ENCODE measurements around the gene PLPPR1.
"Not testable (repeated sequence)": the region's sequence is repeated elsewhere in the genome, so short reads cannot be mapped to it uniquely, and the experiment has no call there.

PLPPR1 gene

GRCh38 chr9:101028346-101029314, at the start of gene PLPPR1:
Gene PLPPR1 (plus strand): TSS chr9:101028727.
- no peak for DNase-seq (ENCODE audit: low read depth)

GRCh38 chr9:100989731-100990130, 38.8 kb upstream of the PLPPR1 start:
- no peak for DNase-seq (ENCODE audit: low read depth)

- DNase-seq (ENCODE audit: low read depth): no peak
Measured at GRCh38 chr9:100990605-100991381, 37.7 kb upstream of the PLPPR1 start.

- no peak for DNase-seq (ENCODE audit: low read depth)
Measured at GRCh38 chr9:100992632-100993031, 35.9 kb upstream of the PLPPR1 start.

- DNase-seq (ENCODE audit: low read depth): no peak
Measured at GRCh38 chr9:100999906-101000544, 28.5 kb upstream of the PLPPR1 start.

GRCh38 chr9:101005246-101005645, 23.3 kb upstream of the PLPPR1 start:
- no peak for DNase-seq (ENCODE audit: low read depth)

- no peak for DNase-seq (ENCODE audit: low read depth)
Measured at GRCh38 chr9:101014566-101014965, 14.0 kb upstream of the PLPPR1 start.

GRCh38 chr9:101018467-101018866, 10.1 kb upstream of the PLPPR1 start:
- DNase-seq (ENCODE audit: low read depth): no peak

GRCh38 chr9:101022704-101023103, 5.8 kb upstream of the PLPPR1 start:
- no peak for DNase-seq (ENCODE audit: low read depth)

- no peak for DNase-seq (ENCODE audit: low read depth)
Measured at GRCh38 chr9:101025940-101026339, 2.6 kb upstream of the PLPPR1 start.

- DNase-seq (ENCODE audit: low read depth): no peak
Measured at GRCh38 chr9:101026824-101027223, 1.7 kb upstream of the PLPPR1 start.

- no peak for DNase-seq (ENCODE audit: low read depth)
Measured at GRCh38 chr9:101027236-101027635, 1.3 kb upstream of the PLPPR1 start.

GRCh38 chr9:101027733-101028345, 688 bp upstream of the PLPPR1 start:
- no peak for DNase-seq (ENCODE audit: low read depth)

GRCh38 chr9:101029315-101030085, 973 bp downstream of the PLPPR1 start:
- DNase-seq (ENCODE audit: low read depth): no peak

- no peak for DNase-seq (ENCODE audit: low read depth)
Measured at GRCh38 chr9:101030086-101030391, 1.5 kb downstream of the PLPPR1 start.

GRCh38 chr9:101032426-101032825, 3.9 kb downstream of the PLPPR1 start:
- DNase-seq (ENCODE audit: low read depth): no peak

- DNase-seq (ENCODE audit: low read depth): no peak
Measured at GRCh38 chr9:101034222-101034621, 5.7 kb downstream of the PLPPR1 start.

- no peak for DNase-seq (ENCODE audit: low read depth)
Measured at GRCh38 chr9:101035098-101035497, 6.6 kb downstream of the PLPPR1 start.

- no peak for DNase-seq (ENCODE audit: low read depth)
Measured at GRCh38 chr9:101037430-101037829, 8.9 kb downstream of the PLPPR1 start.

- no peak for DNase-seq (ENCODE audit: low read depth)
Measured at GRCh38 chr9:101038488-101038887, 10.0 kb downstream of the PLPPR1 start.

- not testable (repeated sequence) for DNase-seq (ENCODE audit: low read depth)
Measured at GRCh38 chr9:101039581-101039980, 11.1 kb downstream of the PLPPR1 start.

Data from stimulated activated CD8-positive, alpha-beta memory T cell treated with anti-CD3 and anti-CD28 coated beads, Interleukin-15, amount 100 ng/mL, for 24 hours (primary cell).